Neuronal stem cell (in vitro differentiated cells): Measurements from ENCODE around the gene NOC2L.
A peak's percentile ranks its signal among the peaks of the same experiment; 100 is the strongest.
"Not testable (repeated sequence)": the region's sequence is repeated elsewhere in the genome, so short reads cannot be mapped to it uniquely, and the experiment has no call there.

Experiments
- DNase-seq: peaks from one replicate; pipeline ENCODE4 v3.0.0-alpha.2; 2013; ENCODE audit warnings: low spot score
- H2AFZ ChIP-seq: one replicate; pipeline ENCODE4 v1.6.1; 2013; ENCODE audit warnings: mild to moderate bottlenecking, low read length, inconsistent platforms
- H2AK5ac ChIP-seq: 2 replicates; pipeline ENCODE4 v1.6.1; 2013; ENCODE audit warnings: low read depth, mild to moderate bottlenecking, inconsistent platforms, low read length, moderate library complexity, mixed read lengths
- H2BK120ac ChIP-seq: 2 replicates; pipeline ENCODE4 v1.6.1; 2013; ENCODE audit warnings: low read depth, mild to moderate bottlenecking, inconsistent platforms, low read length, moderate library complexity, mixed read lengths
- H2BK12ac ChIP-seq: one replicate; pipeline ENCODE4 v1.6.1; 2013; ENCODE audit warnings: low read length, inconsistent platforms
- H2BK15ac ChIP-seq: 2 replicates; pipeline ENCODE4 v1.6.1; 2013; ENCODE audit warnings: mild to moderate bottlenecking, low read length, inconsistent platforms, mixed read lengths
- H2BK5ac ChIP-seq: one replicate; pipeline ENCODE4 v1.6.1; 2013; ENCODE audit warnings: inconsistent platforms, mild to moderate bottlenecking, low read length, moderate library complexity
- H3K14ac ChIP-seq: one replicate; pipeline ENCODE4 v1.6.1; 2013; ENCODE audit warnings: low read length, inconsistent platforms
- H3K18ac ChIP-seq: 2 replicates; pipeline ENCODE4 v1.6.1; 2013; ENCODE audit warnings: low read length, inconsistent platforms
- H3K23ac ChIP-seq: 2 replicates; pipeline ENCODE4 v1.6.1; 2013; ENCODE audit warnings: low read depth, mild to moderate bottlenecking, mixed read lengths, low read length, inconsistent platforms; ENCODE audit not compliant: poor library complexity
- H3K27ac ChIP-seq: replicated peaks from 3 replicates; pipeline ENCODE4 v1.5.1; 2013; ENCODE audit warnings: low read length, inconsistent platforms
- H3K27me3 ChIP-seq, 3 experiments: 2 replicates each; pipeline ENCODE4 v1.6.1; 2013; ENCODE audit warnings: low read length in 3 of 3, mild to moderate bottlenecking in 2 of 3, inconsistent platforms in 1 of 3, low read depth in 1 of 3, mixed read lengths in 1 of 3, moderate library complexity in 1 of 3; ENCODE audit not compliant: control insufficient read depth in 3 of 3, insufficient read depth in 3 of 3
- H3K36me3 ChIP-seq, 2 donors: replicated peaks in 1 of 2; 2 replicates each; pipeline ENCODE4 v1.6.1; 2013; ENCODE audit warnings: low read length in 2 of 2; ENCODE audit not compliant: control insufficient read depth in 2 of 2, insufficient read depth in 2 of 2
- H3K4ac ChIP-seq: 2 replicates; pipeline ENCODE4 v1.6.1; 2013; ENCODE audit warnings: inconsistent platforms, mild to moderate bottlenecking, low read length, moderate library complexity
- H3K4me1 ChIP-seq, 2 donors: 1 replicate in 1 of 2; 2 replicates in 1 of 2; pipeline ENCODE4 v1.6.1; 2013; ENCODE audit warnings: low read length in 2 of 2, low read depth in 1 of 2; ENCODE audit not compliant: control insufficient read depth in 2 of 2, insufficient read depth in 1 of 2
- H3K4me2 ChIP-seq: one replicate; pipeline ENCODE4 v1.6.1; 2013; ENCODE audit warnings: mild to moderate bottlenecking, low read length, inconsistent platforms; ENCODE audit not compliant: insufficient read depth, poor library complexity, severe bottlenecking
- H3K4me3 ChIP-seq, 2 donors: 2 replicates each; pipeline ENCODE4 v1.5.1; 2013; ENCODE audit warnings: low read length in 2 of 2, mild to moderate bottlenecking in 2 of 2, inconsistent platforms in 1 of 2, moderate library complexity in 1 of 2
- H3K79me1 ChIP-seq: one replicate; pipeline ENCODE4 v1.6.1; 2013; ENCODE audit warnings: low read depth, mild to moderate bottlenecking, inconsistent platforms, low read length, moderate library complexity
- H3K9ac ChIP-seq: one replicate; pipeline ENCODE4 v1.6.1; 2013; ENCODE audit warnings: mild to moderate bottlenecking, low read depth, low read length, inconsistent platforms; ENCODE audit not compliant: poor library complexity
- H3K9me3 ChIP-seq, 2 donors: replicated peaks in 1 of 2; 2 replicates each; pipeline versions ENCODE3 to v1.6.1; 2013; ENCODE audit warnings: low read length in 2 of 2, mild to moderate bottlenecking in 2 of 2, inconsistent platforms in 1 of 2, low read depth in 1 of 2, mixed read lengths in 1 of 2, moderate library complexity in 1 of 2; ENCODE audit not compliant: control insufficient read depth in 2 of 2, insufficient read depth in 1 of 2
- H4K8ac ChIP-seq: one replicate; pipeline ENCODE4 v1.6.1; 2013; ENCODE audit warnings: low read depth, mild to moderate bottlenecking, inconsistent platforms, low read length, moderate library complexity
- H4K91ac ChIP-seq: one replicate; pipeline ENCODE4 v1.6.1; 2013; ENCODE audit warnings: low read length, low read depth, mild to moderate bottlenecking, inconsistent platforms; ENCODE audit not compliant: poor library complexity
- WGBS, 2 donors: extraction: QIAGEN DNeasy Blood & Tissue Kit; methylation state at CpG; one replicate each; pipeline ENCODE4 v1.1.7; 2013; ENCODE audit warnings: missing lambda C conversion rate in 2 of 2, mixed read lengths in 1 of 2; ENCODE audit not compliant: insufficient read length in 2 of 2, insufficient replicate concordance in 1 of 2; ENCODE audit errors: extremely low coverage in 2 of 2; 5-methylcytosine and 5-hydroxymethylcytosine counted together

The NOC2L gene

DNA sequence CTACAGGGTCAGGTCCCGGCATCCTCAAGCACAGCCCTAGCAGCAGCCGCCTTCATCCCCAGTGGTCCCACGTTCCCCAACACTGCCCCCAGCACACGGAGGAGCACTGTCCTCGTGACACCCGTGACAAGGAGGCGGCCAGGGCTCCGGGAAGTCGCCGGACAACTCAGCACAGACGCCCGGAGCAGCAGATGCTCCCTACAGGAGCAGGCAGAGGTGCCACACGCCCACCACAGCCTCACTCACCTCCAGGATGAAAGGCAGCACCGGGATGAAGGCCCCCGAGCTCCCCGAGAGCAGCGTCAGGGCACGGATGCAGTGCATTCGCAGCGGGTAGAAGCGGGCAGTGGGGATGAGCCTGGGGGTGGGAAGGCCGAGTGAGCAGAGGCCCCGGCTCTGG lies 8.2 kb downstream of the NOC2L start:
- H3K27me3 ChIP-seq = no peaks in the 10 kb centered on the region
- H3K23ac ChIP-seq = no peak overlapping the region
- no peak overlapping the region for H2AFZ ChIP-seq
- H3K27ac ChIP-seq = no peak overlapping the region
- peaks cover 3% of the 10 kb centered on the region for H3K79me1 ChIP-seq
- no peak overlapping the region for H3K4ac ChIP-seq
- H3K36me3 ChIP-seq = peaks cover 59 to 98% of the 10 kb centered on the region in 2 donors
- no peak overlapping the region for H2BK120ac ChIP-seq
- H3K9me3 ChIP-seq = peaks cover 0 to 2% of the 10 kb centered on the region in 2 donors
- DNase-seq = no peak
- WGBS, 2 donors = no CpG with 5 or more reads among the region's 23 CpGs
- no peak overlapping the region for H3K18ac ChIP-seq
- H2BK12ac ChIP-seq = no peak overlapping the region
- no peak overlapping the region for H4K8ac ChIP-seq
- no peak overlapping the region for H3K9ac ChIP-seq
- no peak overlapping the region for H3K14ac ChIP-seq
- no peaks in the 10 kb centered on the region for H3K4me1 ChIP-seq
- H2AK5ac ChIP-seq = no peak overlapping the region
- H2BK5ac ChIP-seq = no peak overlapping the region
- H4K91ac ChIP-seq = no peak overlapping the region
- H3K4me2 ChIP-seq = no peak overlapping the region
- no peak overlapping the region for H3K4me3 ChIP-seq
- H2BK15ac ChIP-seq = no peak overlapping the region

GRCh38 chr1:950268-950667 lies 8.8 kb downstream of the NOC2L start:
- Histone ChIP-seq H3K27ac (no peak overlapping the region), H3K79me1 (peaks cover 3% of the 10 kb centered on the region), H3K27me3 (no peaks in the 10 kb centered on the region), H2BK15ac (no peak overlapping the region), H3K4me1 (no peaks in the 10 kb centered on the region), H3K9ac (no peak overlapping the region), H4K91ac (no peak overlapping the region), H3K4ac (no peak overlapping the region), H2BK5ac (no peak overlapping the region), H2BK12ac (no peak overlapping the region), H2AFZ (no peak overlapping the region), H2AK5ac (no peak overlapping the region), H2BK120ac (no peak overlapping the region), H3K9me3 (peaks cover 0 to 2% of the 10 kb centered on the region in 2 donors), H3K23ac (peak overlapping the region; percentile 4), H4K8ac (no peak overlapping the region), H3K36me3 (peaks cover 53 to 98% of the 10 kb centered on the region in 2 donors), H3K14ac (no peak overlapping the region), H3K18ac (no peak overlapping the region), H3K4me3 (peak overlapping the region in 1 of 2 donors; percentile 46), H3K4me2 (no peak overlapping the region)
- DNase-seq = no peak
- WGBS, 2 donors = no CpG with 5 or more reads among the region's 9 CpGs

DNA sequence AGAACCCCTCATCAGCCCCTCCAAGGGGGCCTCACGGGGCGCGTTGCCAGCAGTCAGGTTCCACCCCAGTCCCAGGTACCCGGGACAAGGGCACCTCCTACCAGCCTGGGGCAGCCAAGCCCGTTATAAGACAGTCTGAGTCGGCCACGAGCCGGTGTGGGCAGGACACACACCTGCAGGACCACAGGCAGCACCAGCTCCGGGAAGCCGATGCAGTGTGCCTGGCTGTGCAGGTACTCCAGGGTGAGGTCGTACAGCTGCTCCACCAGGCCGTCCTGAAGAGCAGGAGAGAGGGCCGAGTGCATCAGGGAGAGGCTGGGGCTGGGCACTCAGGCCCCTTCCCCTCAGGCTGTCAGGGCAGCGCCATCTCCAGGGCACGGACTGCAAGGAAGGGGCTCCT lies 11.1 kb downstream of the NOC2L start:
- Histone ChIP-seq H3K36me3 (peaks cover 47 to 86% of the 10 kb centered on the region in 2 donors), H3K9me3 (peaks cover 0 to 2% of the 10 kb centered on the region in 2 donors), H4K91ac (no peak overlapping the region), H2BK12ac (no peak overlapping the region), H3K27me3 (peaks cover under 1 to 12% (median 9%) of the 10 kb centered on the region in 3 experiments), H2BK15ac (no peak overlapping the region), H3K14ac (no peak overlapping the region), H3K79me1 (peaks cover 2% of the 10 kb centered on the region), H3K4me3 (no peak overlapping the region), H3K4me2 (no peak overlapping the region), H3K23ac (peak overlapping the region; percentile 31), H3K4me1 (peaks cover 1 to 6% of the 10 kb centered on the region in 2 donors), H2AFZ (no peak overlapping the region), H4K8ac (no peak overlapping the region), H3K4ac (peak overlapping the region; percentile 23), H2BK5ac (peak overlapping the region; percentile 39), H3K9ac (peak overlapping the region; percentile 21), H3K18ac (no peak overlapping the region), H3K27ac (no peak overlapping the region), H2BK120ac (no peak overlapping the region), H2AK5ac (no peak overlapping the region)
- no CpG with 5 or more reads among the region's 15 CpGs for WGBS, 2 donors
- no peak for DNase-seq

DNA sequence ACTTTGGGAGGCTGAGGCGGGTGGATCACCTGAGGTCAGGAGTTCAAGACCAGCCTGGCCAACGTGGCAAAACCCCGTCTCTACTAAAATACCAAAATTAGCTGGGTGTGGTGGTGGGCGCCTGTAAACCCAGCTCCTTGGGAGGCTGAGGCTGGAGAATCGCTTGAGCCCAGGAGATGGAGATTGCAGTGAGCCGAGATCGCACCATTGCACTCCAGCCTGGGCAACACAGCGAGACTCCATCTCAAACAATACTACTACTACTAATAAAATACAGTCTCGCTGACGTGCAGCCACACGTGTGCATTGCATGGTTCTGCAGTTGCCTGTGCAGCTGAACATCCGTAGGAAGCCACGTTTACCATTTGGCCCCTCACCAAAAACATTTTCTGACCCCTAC lies 12.2 kb downstream of the NOC2L start:
- not testable (repeated sequence) for H3K27ac ChIP-seq, H3K9ac ChIP-seq, H4K91ac ChIP-seq, H3K4me3 ChIP-seq, H3K18ac ChIP-seq, H3K9me3 ChIP-seq, H2BK12ac ChIP-seq, H3K14ac ChIP-seq, H2BK120ac ChIP-seq, H3K4ac ChIP-seq, DNase-seq, H2BK15ac ChIP-seq, H2AFZ ChIP-seq, H3K79me1 ChIP-seq, H2AK5ac ChIP-seq, H3K4me2 ChIP-seq, H4K8ac ChIP-seq, H3K23ac ChIP-seq
- Histone ChIP-seq H3K4me1 (peaks cover 3 to 10% of the 10 kb centered on the region in 2 donors), H2BK5ac (peak overlapping the region; percentile 66), H3K27me3 (peaks cover 5 to 22% (median 19%) of the 10 kb centered on the region in 3 experiments), H3K36me3 (peaks cover 41 to 75% of the 10 kb centered on the region in 2 donors)
- WGBS, 2 donors = no CpG with 5 or more reads among the region's 13 CpGs
